ENCODE results near the gene SOWAHB. TPM values are rescaled to one million over a fixed set of nuclear protein-coding genes. Genes with fewer than 3 reads are reported as not detected.

The SOWAHB gene
- total and polyA plus RNA-seq, 2 donors (not counting 1 experiment from before 2014, with no cell fraction given), result not detected

GRCh38 chr4:76882630-76883029, 15.3 kb downstream of the SOWAHB start:
- Mint-ChIP-seq H3K9me3 (ENCODE audit: insufficient read depth) (no peaks in the 10 kb centered on the region), H3K4me3 (no peak overlapping the region), H3K27ac (no peak overlapping the region), H3K27me3 (peaks cover 46% of the 10 kb centered on the region), H3K4me1 (no peaks in the 10 kb centered on the region)
- Histone ChIP-seq H4K20me1 (ENCODE audit: control insufficient read depth, insufficient read depth, low read length, poor library complexity, severe bottlenecking) (no peaks in the 10 kb centered on the region), H3K79me2 (ENCODE audit: control insufficient read depth, insufficient read depth, low read length) (no peaks in the 10 kb centered on the region), H3K4me3 (ENCODE audit: control extremely low read depth in 1 of 5, extremely low read depth in 1 of 5, insufficient read depth in 1 of 5, low read depth in 2 of 5, low read length in 4 of 5) (no peak overlapping the region), H3K4me1 (ENCODE audit: control insufficient read depth in 2 of 2, insufficient read depth in 2 of 2, low read length in 2 of 2) (no peaks in the 10 kb centered on the region), H2AFZ (ENCODE audit: insufficient read depth, low read depth, low read length, poor library complexity, severe bottlenecking) (no peak overlapping the region), H3K9me3 (ENCODE audit: control extremely low read depth in 1 of 3, control insufficient read depth in 2 of 3, insufficient read depth in 1 of 3, low read length in 2 of 3) (no peaks in the 10 kb centered on the region), H3K4me2 (replicated peaks; ENCODE audit: low read depth, low read length, poor library complexity, severe bottlenecking) (no peak overlapping the region), H3K27me3 (replicated peaks in 1 of 4; ENCODE audit: control extremely low read depth in 1 of 4, control insufficient read depth in 3 of 4, insufficient read depth in 4 of 4, low read length in 3 of 4) (peaks cover 0 to 2% (median 0%) of the 10 kb centered on the region in 4 experiments), H3K36me3 (replicated peaks in 1 of 2; ENCODE audit: control extremely low read depth in 1 of 2, control insufficient read depth in 1 of 2, extremely low read depth in 1 of 2, insufficient read depth in 2 of 2, low read length in 1 of 2) (no peaks in the 10 kb centered on the region), H3K27ac (ENCODE audit: low read length in 2 of 2) (no peak overlapping the region), H3K9ac (ENCODE audit: low read length) (no peak overlapping the region)
- ATAC-seq (ENCODE audit: low read depth) (no peak), DNase-seq (no peak)
- POLR2A ChIA-PET, result no interaction called here
- CTCF ChIA-PET, result no interaction called here
- intact Hi-C loops (cut with micrococcal nuclease), result no loop called here
- WGBS (ENCODE audit: insufficient coverage), result 100% methylated on average over 2 of the region's 2 CpGs
- TF ChIP-seq EZH2 (IDR thresholded peaks at IDR 0.05; ENCODE audit: borderline replicate concordance, insufficient read depth, low read depth, low read length, poor library complexity, severe bottlenecking) (no peak), CTCF (IDR thresholded peaks at IDR 0.05) (no peak)

GRCh38 chr4:76881375-76881774, 16.6 kb downstream of the SOWAHB start:
- CTCF ChIA-PET, result no interaction called here
- Mint-ChIP-seq H3K27me3 (peaks cover 52% of the 10 kb centered on the region), H3K27ac (no peak overlapping the region), H3K4me1 (no peaks in the 10 kb centered on the region), H3K4me3 (no peak overlapping the region), H3K9me3 (ENCODE audit: insufficient read depth) (no peaks in the 10 kb centered on the region)
- H2AFZ ChIP-seq (ENCODE audit: insufficient read depth, low read depth, low read length, poor library complexity, severe bottlenecking), result no peak overlapping the region
- WGBS (ENCODE audit: insufficient coverage), result no CpG with 5 or more reads among the region's 1 CpG
- peaks cover 0 to 2% (median 0%) of the 10 kb centered on the region in 4 experiments for H3K27me3 ChIP-seq (replicated peaks in 1 of 4; ENCODE audit: control extremely low read depth in 1 of 4, control insufficient read depth in 3 of 4, insufficient read depth in 4 of 4, low read length in 3 of 4)
- no peak overlapping the region for H3K27ac ChIP-seq (ENCODE audit: low read length in 2 of 2)
- H3K9me3 ChIP-seq (ENCODE audit: control extremely low read depth in 1 of 3, control insufficient read depth in 2 of 3, insufficient read depth in 1 of 3, low read length in 2 of 3), result no peaks in the 10 kb centered on the region
- H3K36me3 ChIP-seq (replicated peaks in 1 of 2; ENCODE audit: control extremely low read depth in 1 of 2, control insufficient read depth in 1 of 2, extremely low read depth in 1 of 2, insufficient read depth in 2 of 2, low read length in 1 of 2), result no peaks in the 10 kb centered on the region
- ATAC-seq (ENCODE audit: low read depth), result no peak
- H4K20me1 ChIP-seq (ENCODE audit: control insufficient read depth, insufficient read depth, low read length, poor library complexity, severe bottlenecking), result no peaks in the 10 kb centered on the region
- TF ChIP-seq CTCF (IDR thresholded peaks at IDR 0.05), result no peak
- TF ChIP-seq EZH2 (IDR thresholded peaks at IDR 0.05; ENCODE audit: borderline replicate concordance, insufficient read depth, low read depth, low read length, poor library complexity, severe bottlenecking), result no peak
- POLR2A ChIA-PET, result no interaction called here
- H3K4me3 ChIP-seq (ENCODE audit: control extremely low read depth in 1 of 5, extremely low read depth in 1 of 5, insufficient read depth in 1 of 5, low read depth in 2 of 5, low read length in 4 of 5), result no peak overlapping the region
- no peaks in the 10 kb centered on the region for H3K79me2 ChIP-seq (ENCODE audit: control insufficient read depth, insufficient read depth, low read length)
- no peaks in the 10 kb centered on the region for H3K4me1 ChIP-seq (ENCODE audit: control insufficient read depth in 2 of 2, insufficient read depth in 2 of 2, low read length in 2 of 2)
- H3K4me2 ChIP-seq (replicated peaks; ENCODE audit: low read depth, low read length, poor library complexity, severe bottlenecking), result no peak overlapping the region
- no peak for DNase-seq
- intact Hi-C loops (cut with micrococcal nuclease), result no loop called here
- no peak overlapping the region for H3K9ac ChIP-seq (ENCODE audit: low read length)

Measured in B cell (primary cell).